Neutrophil (primary cell): ENCODE data around the gene GALNT18.

Experiments
- H3K27ac ChIP-seq: fragments of 200-600 bp; sonication (generic); 2 replicates; pipeline ENCODE4 v1.5.1; 2016; ENCODE audit warnings: mild to moderate bottlenecking, moderate library complexity
- H3K27me3 ChIP-seq: fragments of 200-600 bp; sonication (generic); 2 replicates; pipeline ENCODE4 v1.6.0; 2016; ENCODE audit warnings: mild to moderate bottlenecking
- H3K36me3 ChIP-seq: fragments of 200-600 bp; sonication (generic); 2 replicates; pipeline ENCODE4 v1.5.1; 2017
- H3K4me1 ChIP-seq, 2 experiments: fragments of 200-600 bp in 1 of 2; sonication (generic) in 1 of 2; 1 replicate in 1 of 2; 2 replicates in 1 of 2; pipeline versions ENCODE4 v1.5.1 to v1.6.1; 2013 to 2016; ENCODE audit warnings: low read depth in 1 of 2, low read length in 1 of 2, mild to moderate bottlenecking in 1 of 2, moderate library complexity in 1 of 2; ENCODE audit not compliant: control insufficient read depth in 1 of 2, insufficient read depth in 1 of 2
- H3K4me3 ChIP-seq, 2 experiments: fragments of 200-600 bp in 1 of 2; sonication (generic) in 1 of 2; 1 replicate in 1 of 2; 2 replicates in 1 of 2; pipeline ENCODE4 v1.5.1; 2013 to 2016; ENCODE audit warnings: low read depth in 1 of 2, low read length in 1 of 2, mild to moderate bottlenecking in 1 of 2, moderate library complexity in 1 of 2
- H3K9me3 ChIP-seq: fragments of 200-600 bp; sonication (generic); 2 replicates; pipeline ENCODE4 v1.5.1; 2016
- CTCF ChIP-seq: fragments of 200-600 bp; sonication (generic); IDR thresholded peaks from 2 replicates; pipeline ENCODE4 v1.5.1; 2016; ENCODE audit warnings: antibody characterized with exemption

The GALNT18 gene

GRCh38 chr11:11344045-11344444 lies 277.8 kb downstream of the GALNT18 start:
- Histone ChIP-seq H3K27me3 (peaks cover 17% of the 10 kb centered on the region), H3K27ac (no peak overlapping the region), H3K9me3 (no peaks in the 10 kb centered on the region), H3K36me3 (no peaks in the 10 kb centered on the region), H3K4me1 (no peaks in the 10 kb centered on the region), H3K4me3 (no peak overlapping the region)
- TF ChIP-seq CTCF: no peak

GRCh38 chr11:11338304-11338703 lies 283.5 kb downstream of the GALNT18 start:
- TF ChIP-seq CTCF: no peak
- Histone ChIP-seq H3K4me3 (no peak overlapping the region), H3K27me3 (no peaks in the 10 kb centered on the region), H3K36me3 (no peaks in the 10 kb centered on the region), H3K4me1 (no peaks in the 10 kb centered on the region), H3K27ac (no peak overlapping the region), H3K9me3 (no peaks in the 10 kb centered on the region)

- Histone ChIP-seq H3K27me3 (no peaks in the 10 kb centered on the region), H3K27ac (no peak overlapping the region), H3K4me1 (no peaks in the 10 kb centered on the region), H3K36me3 (no peaks in the 10 kb centered on the region), H3K9me3 (no peaks in the 10 kb centered on the region), H3K4me3 (no peak overlapping the region)
- no peak for TF ChIP-seq CTCF
These were observed 285.1 kb downstream of the GALNT18 start for GRCh38 chr11:11336664-11337063.

- Histone ChIP-seq H3K4me1 (no peaks in the 10 kb centered on the region), H3K27ac (no peak overlapping the region), H3K27me3 (no peaks in the 10 kb centered on the region), H3K4me3 (no peak overlapping the region), H3K36me3 (no peaks in the 10 kb centered on the region), H3K9me3 (no peaks in the 10 kb centered on the region)
- TF ChIP-seq CTCF: no peak
These were observed 286.8 kb downstream of the GALNT18 start for GRCh38 chr11:11335043-11335442.

GRCh38 chr11:11334607-11335006 lies 287.2 kb downstream of the GALNT18 start:
- Histone ChIP-seq H3K36me3 (no peaks in the 10 kb centered on the region), H3K27ac (no peak overlapping the region), H3K4me3 (no peak overlapping the region), H3K27me3 (no peaks in the 10 kb centered on the region), H3K9me3 (no peaks in the 10 kb centered on the region), H3K4me1 (no peaks in the 10 kb centered on the region)
- TF ChIP-seq CTCF: no peak

GRCh38 chr11:11332141-11332710 lies 289.6 kb downstream of the GALNT18 start:
- Histone ChIP-seq H3K4me1 (no peaks in the 10 kb centered on the region), H3K9me3 (no peaks in the 10 kb centered on the region), H3K36me3 (no peaks in the 10 kb centered on the region), H3K27me3 (no peaks in the 10 kb centered on the region), H3K27ac (no peak overlapping the region), H3K4me3 (no peak overlapping the region)
- no peak for TF ChIP-seq CTCF
